ENCODE measurements around the gene TSG101. TPM values are rescaled to one million over a fixed set of nuclear protein-coding genes. Genes with fewer than 3 reads are reported as not detected.

TSG101 gene
- total and polyA plus RNA-seq, 2 experiments from 2014 or later: 59.4 to 102 TPM

GRCh38 chr11:18522388-18522787, 4.4 kb downstream of the TSG101 start:
- Histone ChIP-seq H3F3A (replicated peaks; ENCODE audit: low read depth) (no peaks in the 10 kb centered on the region), H3K27ac (ENCODE audit: low read depth) (no peak overlapping the region), H2AFZ (no peak overlapping the region), H3K4me2 (no peak overlapping the region), H4K20me1 (replicated peaks; ENCODE audit: insufficient read depth) (no peaks in the 10 kb centered on the region; the same call in 1 of the 2 replicates), H3K36me3 (ENCODE audit: insufficient read depth) (no peaks in the 10 kb centered on the region), H3K9me2 (ENCODE audit: insufficient read depth) (no peaks in the 10 kb centered on the region), H3K79me2 (replicated peaks; ENCODE audit: insufficient read depth) (peaks cover 61% of the 10 kb centered on the region), H3K4me1 (ENCODE audit: insufficient read depth) (peaks cover 5% of the 10 kb centered on the region; the same call in 1 of the 2 replicates), H3K4me3 (no peak overlapping the region), H3K27me3 (ENCODE audit: insufficient read depth) (no peaks in the 10 kb centered on the region)
- Mint-ChIP-seq H3K4me3 (no peak overlapping the region), H3K27ac (peak overlapping the region; percentile 8; the same call in 1 of the 2 replicates), H3K9me3 (no peaks in the 10 kb centered on the region), H3K36me3 (ENCODE audit: low read depth) (no peaks in the 10 kb centered on the region; the same call in 2 of the 3 replicates), H3K27me3 (ENCODE audit: insufficient read depth, low read depth, poor library complexity) (peaks cover 6% of the 10 kb centered on the region), H3K4me1 (0 out of 3 replicates have a peak, but pooled peaks cover 2% of the 10 kb centered on the region)
- ATAC-seq: no peak
- TF ChIP-seq EZH2 (IDR thresholded peaks at IDR 0.05; ENCODE audit: low read depth, unreplicated experiment) (no peak), CTCF (conservative IDR thresholded peaks at IDR 0.05; ENCODE audit: low read depth in 2 of 2) (peak in 1 of 2 experiments; percentile 32; a peak in 2 of 4 replicates)
- peak; percentile 54 for DNase-seq (ENCODE audit: low spot score)

- H3K4me3 Mint-ChIP-seq: no peak overlapping the region
- no peaks in the 10 kb centered on the region for H3K36me3 ChIP-seq (ENCODE audit: insufficient read depth)
- TF ChIP-seq ZNF331 (CRISPR knock-in tag; IDR thresholded peaks at IDR 0.05; ENCODE audit: low read depth) (no peak), STAT1 (IDR thresholded peaks at IDR 0.05; ENCODE audit: unreplicated experiment) (no peak), NANOG (IDR thresholded peaks at IDR 0.05; ENCODE audit: borderline replicate concordance) (no peak), CREB1 (CRISPR knock-in tag; IDR thresholded peaks at IDR 0.05; ENCODE audit: low read depth) (no peak), JUNB (IDR thresholded peaks at IDR 0.05; ENCODE audit: unreplicated experiment) (no peak), CTCF (conservative IDR thresholded peaks at IDR 0.05; ENCODE audit: low read depth in 2 of 2) (no peak), EZH2 (IDR thresholded peaks at IDR 0.05; ENCODE audit: low read depth, unreplicated experiment) (no peak), ZNF462 (CRISPR knock-in tag; IDR thresholded peaks at IDR 0.05) (no peak), EZH2phosphoT487 (IDR thresholded peaks at IDR 0.05; ENCODE audit: unreplicated experiment) (no peak)
Observed at GRCh38 chr11:18521122-18521521, 5.6 kb downstream of the TSG101 start.

More at GRCh38 chr11:18521122-18521521, 5.6 kb downstream of the TSG101 start:
- H3K36me3 Mint-ChIP-seq (ENCODE audit: low read depth): no peaks in the 10 kb centered on the region; the same call in 2 of the 3 replicates
- H3K9me3 Mint-ChIP-seq: no peaks in the 10 kb centered on the region
- Histone ChIP-seq H4K20me1 (replicated peaks; ENCODE audit: insufficient read depth) (no peaks in the 10 kb centered on the region; the same call in 1 of the 2 replicates), H3F3A (replicated peaks; ENCODE audit: low read depth) (no peaks in the 10 kb centered on the region), H3K4me1 (ENCODE audit: insufficient read depth) (peaks cover 5% of the 10 kb centered on the region; the same call in 1 of the 2 replicates), H3K27ac (ENCODE audit: low read depth) (no peak overlapping the region), H3K79me2 (replicated peaks; ENCODE audit: insufficient read depth) (peaks cover 60% of the 10 kb centered on the region), H3K4me2 (no peak overlapping the region), H2AFZ (no peak overlapping the region), H3K4me3 (no peak overlapping the region), H3K27me3 (ENCODE audit: insufficient read depth) (no peaks in the 10 kb centered on the region), H3K9me2 (ENCODE audit: insufficient read depth) (no peaks in the 10 kb centered on the region)
- H3K4me1 Mint-ChIP-seq: 0 out of 3 replicates have a peak, but pooled peaks cover 2% of the 10 kb centered on the region
- no peaks in the 10 kb centered on the region for H3K27me3 Mint-ChIP-seq (ENCODE audit: insufficient read depth, low read depth, poor library complexity)
- ATAC-seq (no peak), DNase-seq (ENCODE audit: low spot score) (no peak)
- no peak overlapping the region for H3K27ac Mint-ChIP-seq
